ENCODE results near the gene LRRFIP2.

GRCh38 chr3:37130984-37131859 is 43.2 kb downstream of the LRRFIP2 start:
- TF ChIP-seq CTCF (conservative IDR thresholded peaks at IDR 0.05; ENCODE audit: low read length) (no peak), EZH2phosphoT487 (IDR thresholded peaks at IDR 0.05; ENCODE audit: borderline replicate concordance) (no peak)

Data from Loucy (cell line).